HepG2 (cell line): ENCODE data around the gene TMEM53. TPM values are rescaled to one million over a fixed set of nuclear protein-coding genes. Genes with fewer than 3 reads are reported as not detected.

ENCODE experiments used
- ARID2 ChIP-seq: sonication (generic); formaldehyde crosslinking; IDR thresholded peaks from 2 replicates; pipeline ENCODE4 v1.8.1; 2022; ENCODE audit warnings: mild to moderate bottlenecking, missing genetic modification reagents, borderline replicate concordance
- ASH2L ChIP-seq: fragments of 300-600, 200-600 bp; sonication (generic); IDR thresholded peaks from 2 replicates; pipeline ENCODE4 v1.7.0; 2017; ENCODE audit warnings: low read depth, mild to moderate bottlenecking, moderate library complexity, mixed read lengths, low read length; ENCODE audit not compliant: insufficient read length
- CC2D1A ChIP-seq: sonication (generic); formaldehyde crosslinking; IDR thresholded peaks from 2 replicates; pipeline ENCODE4 v1.8.1; 2023; ENCODE audit warnings: mild to moderate bottlenecking, missing genetic modification reagents
- HMG20A ChIP-seq: IDR thresholded peaks from 2 replicates; pipeline ENCODE4 v1.6.1; 2016; ENCODE audit warnings: borderline replicate concordance
- JARID2 ChIP-seq: sonication (generic); formaldehyde crosslinking; IDR thresholded peaks from 2 replicates; pipeline ENCODE4 v1.8.1; 2023; ENCODE audit warnings: missing genetic modification reagents, inconsistent platforms; ENCODE audit not compliant: insufficient replicate concordance
- KLF12 ChIP-seq: sonication (generic); formaldehyde crosslinking; IDR thresholded peaks from 2 replicates; pipeline ENCODE4 v1.4.0; 2020; ENCODE audit warnings: missing genetic modification reagents, borderline replicate concordance
- NFATC3 ChIP-seq: sonication (generic); formaldehyde crosslinking; IDR thresholded peaks from 2 replicates; pipeline ENCODE4 v1.5.1; 2020; ENCODE audit warnings: mild to moderate bottlenecking, missing genetic modification reagents
- NFKB2 ChIP-seq: sonication (generic); formaldehyde crosslinking; IDR thresholded peaks from 2 replicates; pipeline ENCODE4 v1.4.0; 2020; ENCODE audit warnings: missing genetic modification reagents, borderline replicate concordance
- POLR2AphosphoS2 ChIP-seq: IDR thresholded peaks from 2 replicates; pipeline ENCODE4 v1.6.1; 2011; ENCODE audit warnings: low read depth, low read length, improper control_type of control experiment
- PRPF4 ChIP-seq: fragments of 200-400 bp; formaldehyde crosslinking; IDR thresholded peaks from 2 replicates; pipeline ENCODE4 v1.6.1; 2016; ENCODE audit warnings: low read length, low read depth; ENCODE audit not compliant: poor library complexity, severe bottlenecking
- TAF1 ChIP-seq: sonication (generic); formaldehyde crosslinking; IDR thresholded peaks from 2 replicates; pipeline ENCODE4 v1.4.0; 2020; ENCODE audit warnings: missing genetic modification reagents
- TEAD3 ChIP-seq: optimal IDR thresholded peaks from 2 replicates; pipeline ENCODE3; 2016; ENCODE audit warnings: borderline replicate concordance
- ZFYVE20 ChIP-seq: sonication (generic); formaldehyde crosslinking; IDR thresholded peaks from 2 replicates; pipeline ENCODE4 v1.8.0; 2023; ENCODE audit warnings: low read depth, mild to moderate bottlenecking, moderate library complexity, missing genetic modification reagents, borderline replicate concordance
- ZNF121 ChIP-seq: sonication (generic); formaldehyde crosslinking; IDR thresholded peaks from 2 replicates; pipeline ENCODE4 v1.5.0; 2020; ENCODE audit warnings: mild to moderate bottlenecking, missing genetic modification reagents
- ZNF224 ChIP-seq: sonication (generic); formaldehyde crosslinking; IDR thresholded peaks from 2 replicates; pipeline ENCODE4 v1.5.0; 2020; ENCODE audit warnings: mild to moderate bottlenecking, missing genetic modification reagents
- ZNF263 ChIP-seq: sonication (generic); formaldehyde crosslinking; IDR thresholded peaks from 2 replicates; pipeline ENCODE4 v1.4.0; 2020; ENCODE audit warnings: missing genetic modification reagents
- ZNF326 ChIP-seq: sonication (generic); formaldehyde crosslinking; IDR thresholded peaks from 2 replicates; pipeline ENCODE4 v1.4.0; 2020; ENCODE audit warnings: missing genetic modification reagents, borderline replicate concordance
- ZNF556 ChIP-seq: sonication (generic); formaldehyde crosslinking; IDR thresholded peaks from 2 replicates; pipeline ENCODE4 v1.4.0; 2020; ENCODE audit warnings: mild to moderate bottlenecking, missing genetic modification reagents, borderline replicate concordance
- ZNF772 ChIP-seq: sonication (generic); formaldehyde crosslinking; IDR thresholded peaks from 2 replicates; pipeline ENCODE4 v1.5.0; 2020; ENCODE audit warnings: mild to moderate bottlenecking, missing genetic modification reagents
- ZNF777 ChIP-seq: sonication (generic); formaldehyde crosslinking; IDR thresholded peaks from 2 replicates; pipeline ENCODE4 v1.4.0; 2020; ENCODE audit warnings: missing genetic modification reagents
- ZNF816 ChIP-seq: sonication (generic); formaldehyde crosslinking; IDR thresholded peaks from 2 replicates; pipeline ENCODE4 v1.8.0; 2022; ENCODE audit warnings: missing genetic modification reagents, mild to moderate bottlenecking, borderline replicate concordance
- polyA plus RNA-seq, 8 experiments: library from polyadenylated mRNA; depleted of rRNA in 3 of 8; stranded (reverse) in 7 of 8; unstranded in 1 of 8; fragments of >200 nt; fragmentation: Illumina TruSeq in 4 of 8; extraction: Trizol in 4 of 8; gene quantifications; 2 replicates each; pipeline versions ENCODE4 v1.2.1 to v1.2.3, GENCODE V29; 2011 to 2016; ENCODE audit warnings: low read depth in 4 of 8, missing spikeins in 1 of 8, mixed read lengths in 1 of 8; ENCODE audit not compliant: insufficient read depth in 1 of 8
- total RNA-seq, 5 experiments: library from RNA; depleted of rRNA; stranded (reverse); fragments of >200 nt; fragmentation: Illumina TruSeq; extraction: Trizol; gene quantifications; 2 replicates each; pipeline ENCODE4 v1.2.3, GENCODE V29; 2016; ENCODE audit warnings: low read depth in 1 of 5
- TF ChIP-seq, protein P1 (sequence below): sonication (generic); formaldehyde crosslinking; IDR thresholded peaks from 2 replicates; pipeline ENCODE4 v1.5.0; 2020; ENCODE audit warnings: mild to moderate bottlenecking, missing genetic modification reagents
- TF ChIP-seq, protein P2 (sequence below): sonication (generic); formaldehyde crosslinking; IDR thresholded peaks from 2 replicates; pipeline ENCODE4 v1.8.0; 2022; ENCODE audit warnings: missing genetic modification reagents, mild to moderate bottlenecking, moderate library complexity, borderline replicate concordance
- TF ChIP-seq, protein P3 (sequence below): sonication (generic); formaldehyde crosslinking; IDR thresholded peaks from 2 replicates; pipeline ENCODE4 v1.8.1; 2023; ENCODE audit warnings: mild to moderate bottlenecking, missing genetic modification reagents

The TMEM53 gene
- total and polyA plus RNA-seq, 2 of the 13 experiments (the other 11 are each of a cell fraction or from before 2014, with no cell fraction given) = 12.6 to 20.2 TPM

DNA sequence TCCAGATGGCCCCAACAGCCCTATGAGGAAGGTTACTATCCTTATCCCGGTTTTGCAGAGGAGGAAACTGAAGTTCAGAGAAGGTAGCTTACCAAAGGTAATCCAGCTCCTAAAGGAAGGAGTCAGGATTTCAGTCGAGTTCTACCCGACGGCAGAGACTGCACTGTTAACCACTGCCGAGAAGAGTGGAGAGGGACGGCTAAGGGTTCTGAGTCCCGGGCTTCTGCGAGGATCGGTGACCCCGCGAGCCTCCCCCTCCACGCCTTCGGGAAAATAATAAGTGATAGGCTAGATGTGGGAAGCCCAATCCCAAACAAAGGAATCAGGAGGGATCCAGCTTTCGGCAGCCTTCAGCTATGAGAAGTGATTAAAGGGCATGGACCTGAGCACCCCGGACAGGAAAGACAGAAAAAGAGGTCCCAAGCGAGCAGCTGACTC is 587 bp downstream of the TMEM53 start (continued):
- TF ChIP-seq TEAD3 (CRISPR knock-in tag) (no peak), HMG20A (CRISPR knock-in tag) (no peak), ASH2L (peak; percentile 0), ARID2 (no peak), ZNF326 (CRISPR knock-in tag) (no peak), ZNF121 (CRISPR knock-in tag) (no peak), JARID2 (no peak), ZNF556 (CRISPR knock-in tag) (no peak), CC2D1A (no peak), NFATC3 (CRISPR knock-in tag) (0 out of 2 replicates have a peak, but pooled peaks have one; percentile 17), KLF12 (CRISPR knock-in tag) (0 out of 2 replicates have a peak, but pooled peaks have one; percentile 5), ZNF772 (no peak), PRPF4 (no peak), ZNF224 (CRISPR knock-in tag) (no peak), ZNF777 (CRISPR knock-in tag) (peak; percentile 13; the same call in 1 of the 2 replicates), ZNF816 (CRISPR knock-in tag) (peak; percentile 67; the same call in 1 of the 2 replicates), POLR2AphosphoS2 (no peak), ZFYVE20 (no peak), ZNF263 (CRISPR knock-in tag) (no peak), NFKB2 (CRISPR knock-in tag) (0 out of 2 replicates have a peak, but pooled peaks have one; percentile 1), TAF1 (CRISPR knock-in tag) (0 out of 2 replicates have a peak, but pooled peaks have one; percentile 11)
- TF ChIP-seq, protein P1, sequence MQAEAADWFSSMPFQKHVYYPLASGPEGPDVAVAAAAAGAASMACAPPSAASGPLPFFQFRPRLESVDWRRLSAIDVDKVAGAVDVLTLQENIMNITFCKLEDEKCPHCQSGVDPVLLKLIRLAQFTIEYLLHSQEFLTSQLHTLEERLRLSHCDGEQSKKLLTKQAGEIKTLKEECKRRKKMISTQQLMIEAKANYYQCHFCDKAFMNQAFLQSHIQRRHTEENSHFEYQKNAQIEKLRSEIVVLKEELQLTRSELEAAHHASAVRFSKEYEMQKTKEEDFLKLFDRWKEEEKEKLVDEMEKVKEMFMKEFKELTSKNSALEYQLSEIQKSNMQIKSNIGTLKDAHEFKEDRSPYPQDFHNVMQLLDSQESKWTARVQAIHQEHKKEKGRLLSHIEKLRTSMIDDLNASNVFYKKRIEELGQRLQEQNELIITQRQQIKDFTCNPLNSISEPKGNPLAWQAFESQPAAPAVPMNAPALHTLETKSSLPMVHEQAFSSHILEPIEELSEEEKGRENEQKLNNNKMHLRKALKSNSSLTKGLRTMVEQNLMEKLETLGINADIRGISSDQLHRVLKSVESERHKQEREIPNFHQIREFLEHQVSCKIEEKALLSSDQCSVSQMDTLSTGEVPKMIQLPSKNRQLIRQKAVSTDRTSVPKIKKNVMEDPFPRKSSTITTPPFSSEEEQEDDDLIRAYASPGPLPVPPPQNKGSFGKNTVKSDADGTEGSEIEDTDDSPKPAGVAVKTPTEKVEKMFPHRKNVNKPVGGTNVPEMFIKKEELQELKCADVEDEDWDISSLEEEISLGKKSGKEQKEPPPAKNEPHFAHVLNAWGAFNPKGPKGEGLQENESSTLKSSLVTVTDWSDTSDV (CRISPR knock-in tag) = no peak
- TF ChIP-seq, protein P2, sequence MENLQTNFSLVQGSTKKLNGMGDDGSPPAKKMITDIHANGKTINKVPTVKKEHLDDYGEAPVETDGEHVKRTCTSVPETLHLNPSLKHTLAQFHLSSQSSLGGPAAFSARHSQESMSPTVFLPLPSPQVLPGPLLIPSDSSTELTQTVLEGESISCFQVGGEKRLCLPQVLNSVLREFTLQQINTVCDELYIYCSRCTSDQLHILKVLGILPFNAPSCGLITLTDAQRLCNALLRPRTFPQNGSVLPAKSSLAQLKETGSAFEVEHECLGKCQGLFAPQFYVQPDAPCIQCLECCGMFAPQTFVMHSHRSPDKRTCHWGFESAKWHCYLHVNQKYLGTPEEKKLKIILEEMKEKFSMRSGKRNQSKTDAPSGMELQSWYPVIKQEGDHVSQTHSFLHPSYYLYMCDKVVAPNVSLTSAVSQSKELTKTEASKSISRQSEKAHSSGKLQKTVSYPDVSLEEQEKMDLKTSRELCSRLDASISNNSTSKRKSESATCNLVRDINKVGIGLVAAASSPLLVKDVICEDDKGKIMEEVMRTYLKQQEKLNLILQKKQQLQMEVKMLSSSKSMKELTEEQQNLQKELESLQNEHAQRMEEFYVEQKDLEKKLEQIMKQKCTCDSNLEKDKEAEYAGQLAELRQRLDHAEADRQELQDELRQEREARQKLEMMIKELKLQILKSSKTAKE (CRISPR knock-in tag) = no peak
- TF ChIP-seq, protein P3, sequence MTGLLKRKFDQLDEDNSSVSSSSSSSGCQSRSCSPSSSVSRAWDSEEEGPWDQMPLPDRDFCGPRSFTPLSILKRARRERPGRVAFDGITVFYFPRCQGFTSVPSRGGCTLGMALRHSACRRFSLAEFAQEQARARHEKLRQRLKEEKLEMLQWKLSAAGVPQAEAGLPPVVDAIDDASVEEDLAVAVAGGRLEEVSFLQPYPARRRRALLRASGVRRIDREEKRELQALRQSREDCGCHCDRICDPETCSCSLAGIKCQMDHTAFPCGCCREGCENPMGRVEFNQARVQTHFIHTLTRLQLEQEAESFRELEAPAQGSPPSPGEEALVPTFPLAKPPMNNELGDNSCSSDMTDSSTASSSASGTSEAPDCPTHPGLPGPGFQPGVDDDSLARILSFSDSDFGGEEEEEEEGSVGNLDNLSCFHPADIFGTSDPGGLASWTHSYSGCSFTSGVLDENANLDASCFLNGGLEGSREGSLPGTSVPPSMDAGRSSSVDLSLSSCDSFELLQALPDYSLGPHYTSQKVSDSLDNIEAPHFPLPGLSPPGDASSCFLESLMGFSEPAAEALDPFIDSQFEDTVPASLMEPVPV (CRISPR knock-in tag) = 0 out of 2 replicates have a peak, but pooled peaks have one; percentile 20
